ENCODE measurements around the gene SMAD7.

DNA sequence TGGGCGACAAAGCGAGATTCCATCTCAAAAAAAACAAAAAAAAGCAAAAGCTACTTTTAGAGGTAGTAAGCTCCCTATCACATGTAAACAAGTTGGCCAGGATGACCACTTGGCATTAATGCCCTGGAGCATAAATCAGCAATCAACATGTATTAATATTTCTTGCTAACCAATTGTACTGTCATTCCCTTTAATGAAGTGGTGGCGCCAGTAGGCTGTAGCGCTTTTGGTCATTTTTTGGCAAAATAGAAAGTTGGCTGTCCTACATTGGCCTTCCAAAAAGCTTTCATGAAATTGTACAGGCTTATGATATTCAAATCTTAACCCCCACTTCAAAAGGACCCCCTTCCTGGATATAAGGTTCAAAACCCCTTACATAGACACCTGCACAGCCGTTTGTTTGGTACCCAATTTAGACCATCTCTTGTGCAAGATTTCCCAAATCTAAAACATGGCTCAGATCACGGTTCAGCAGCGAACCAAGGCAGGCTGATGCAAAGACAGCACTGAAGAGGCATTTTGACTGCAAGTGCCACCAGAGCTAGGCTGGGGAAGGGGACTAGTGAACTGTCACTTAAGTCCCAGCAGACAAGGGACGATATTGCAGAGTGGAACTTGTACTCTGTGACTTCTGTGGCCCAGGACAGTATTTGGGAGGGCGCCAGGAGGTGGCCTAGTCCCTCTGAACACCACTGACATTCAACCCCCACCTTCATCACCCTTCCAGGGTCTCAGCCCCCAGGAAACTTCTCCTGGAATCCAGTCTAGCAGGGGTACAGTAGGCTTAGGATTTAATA lies 31.9 kb downstream of the SMAD7 start:
- TF ChIP-seq, protein P1, sequence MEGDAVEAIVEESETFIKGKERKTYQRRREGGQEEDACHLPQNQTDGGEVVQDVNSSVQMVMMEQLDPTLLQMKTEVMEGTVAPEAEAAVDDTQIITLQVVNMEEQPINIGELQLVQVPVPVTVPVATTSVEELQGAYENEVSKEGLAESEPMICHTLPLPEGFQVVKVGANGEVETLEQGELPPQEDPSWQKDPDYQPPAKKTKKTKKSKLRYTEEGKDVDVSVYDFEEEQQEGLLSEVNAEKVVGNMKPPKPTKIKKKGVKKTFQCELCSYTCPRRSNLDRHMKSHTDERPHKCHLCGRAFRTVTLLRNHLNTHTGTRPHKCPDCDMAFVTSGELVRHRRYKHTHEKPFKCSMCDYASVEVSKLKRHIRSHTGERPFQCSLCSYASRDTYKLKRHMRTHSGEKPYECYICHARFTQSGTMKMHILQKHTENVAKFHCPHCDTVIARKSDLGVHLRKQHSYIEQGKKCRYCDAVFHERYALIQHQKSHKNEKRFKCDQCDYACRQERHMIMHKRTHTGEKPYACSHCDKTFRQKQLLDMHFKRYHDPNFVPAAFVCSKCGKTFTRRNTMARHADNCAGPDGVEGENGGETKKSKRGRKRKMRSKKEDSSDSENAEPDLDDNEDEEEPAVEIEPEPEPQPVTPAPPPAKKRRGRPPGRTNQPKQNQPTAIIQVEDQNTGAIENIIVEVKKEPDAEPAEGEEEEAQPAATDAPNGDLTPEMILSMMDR (IDR thresholded peaks at IDR 0.05): no peak
- TF ChIP-seq POLR2A (IDR thresholded peaks at IDR 0.05): no peak
